HG02759 (cell line): ENCODE results near the gene FXYD6.

Experiments
- ATAC-seq: cut with Tn5 transposase; IDR thresholded peaks from one replicate; pipeline ENCODE4 v1.9.1; 2021; ENCODE audit warnings: mild to moderate bottlenecking, moderate library complexity; ENCODE audit not compliant: unreplicated experiment

Gene FXYD6

GRCh38 chr11:117796456-117796871 lies 80.0 kb downstream of the FXYD6 start:
- ATAC-seq: no peak

GRCh38 chr11:117795638-117796455 lies 80.6 kb downstream of the FXYD6 start:
- ATAC-seq: no peak

GRCh38 chr11:117794772-117795629 lies 81.5 kb downstream of the FXYD6 start:
- ATAC-seq: no peak

- ATAC-seq: no peak
These were observed 82.3 kb downstream of the FXYD6 start for GRCh38 chr11:117794135-117794534.

- no peak for ATAC-seq
These were observed 82.9 kb downstream of the FXYD6 start for GRCh38 chr11:117793583-117793982.

- ATAC-seq: no peak
These were observed 83.5 kb downstream of the FXYD6 start for GRCh38 chr11:117792992-117793391.

GRCh38 chr11:117792241-117792640 lies 84.2 kb downstream of the FXYD6 start:
- no peak for ATAC-seq

GRCh38 chr11:117790279-117790678 lies 86.2 kb downstream of the FXYD6 start:
- no peak for ATAC-seq

- ATAC-seq: no peak
These were observed 87.2 kb downstream of the FXYD6 start for GRCh38 chr11:117789241-117789640.
